Liver (tissue), 9 donors: ENCODE measurements around the gene CNTD1. TPM values are rescaled to one million over a fixed set of nuclear protein-coding genes. Genes with fewer than 3 reads are reported as not detected.
A peak's percentile ranks its signal among the peaks of the same experiment; 100 is the strongest.

Source experiments
- DNase-seq: peaks from one replicate; pipeline ENCODE4 v3.0.0-alpha.2; 2017; ENCODE audit warnings: low spot score
- H3K27ac ChIP-seq, 2 donors: one replicate each; pipeline ENCODE4 v1.7.0; 2013; ENCODE audit warnings: inconsistent platforms in 2 of 2, low read length in 2 of 2, control low read depth in 1 of 2, low read depth in 1 of 2, mild to moderate bottlenecking in 1 of 2
- H3K27me3 ChIP-seq, 4 donors: one replicate each; pipeline versions ENCODE4 v1.6.1 to v1.7.0; 2013; ENCODE audit warnings: low read length in 3 of 4, inconsistent platforms in 1 of 4, mild to moderate bottlenecking in 1 of 4, moderate library complexity in 1 of 4; ENCODE audit not compliant: control insufficient read depth in 4 of 4, insufficient read depth in 4 of 4
- H3K36me3 ChIP-seq, 4 donors: one replicate each; pipeline versions ENCODE4 v1.6.1 to v1.7.0; 2013; ENCODE audit warnings: low read length in 3 of 4, mild to moderate bottlenecking in 3 of 4, low read depth in 1 of 4, moderate library complexity in 1 of 4; ENCODE audit not compliant: control insufficient read depth in 4 of 4, insufficient read depth in 3 of 4
- H3K4me1 ChIP-seq, 4 donors: one replicate each; pipeline versions ENCODE4 v1.6.1 to v1.7.0; 2013; ENCODE audit warnings: low read length in 3 of 4, mild to moderate bottlenecking in 3 of 4, moderate library complexity in 1 of 4; ENCODE audit not compliant: control insufficient read depth in 4 of 4, insufficient read depth in 4 of 4
- H3K4me3 ChIP-seq, 3 donors: one replicate each; pipeline versions ENCODE4 v1.6.1 to v1.7.0; 2013; ENCODE audit warnings: low read length in 3 of 3, control low read depth in 1 of 3, low read depth in 1 of 3, mild to moderate bottlenecking in 1 of 3
- H3K9ac ChIP-seq, 2 donors: one replicate each; pipeline ENCODE4 v1.7.0; 2013; ENCODE audit warnings: low read length in 2 of 2, mild to moderate bottlenecking in 2 of 2, moderate library complexity in 2 of 2, control low read depth in 1 of 2, low read depth in 1 of 2
- H3K9me3 ChIP-seq, 4 donors: one replicate each; pipeline versions ENCODE4 v1.6.1 to v1.7.0; 2013; ENCODE audit warnings: low read length in 3 of 4; ENCODE audit not compliant: control insufficient read depth in 4 of 4
- ATF3 ChIP-seq: IDR thresholded peaks from 2 replicates; pipeline ENCODE4 v1.6.1; 2016; ENCODE audit warnings: antibody characterized with exemption
- CTCF ChIP-seq: fragments of 150-350 bp; IDR thresholded peaks from 2 replicates; pipeline ENCODE4 v1.5.1; 2017; ENCODE audit warnings: improper control_type of control experiment, low read depth, low read length; ENCODE audit not compliant: missing input control
- EGR1 ChIP-seq, 2 donors: IDR thresholded peaks; 2 replicates each; pipeline ENCODE4 v1.6.1; 2016 to 2018; ENCODE audit warnings: antibody characterized with exemption in 2 of 2, low read depth in 2 of 2
- FOXA2 ChIP-seq: IDR thresholded peaks from 2 replicates; pipeline ENCODE4 v1.6.1; 2016; ENCODE audit warnings: antibody characterized with exemption
- GABPA ChIP-seq, 2 donors: IDR thresholded peaks in 1 of 2; conservative IDR thresholded peaks in 1 of 2; 2 replicates each; pipeline ENCODE4 v1.6.1; 2016; ENCODE audit warnings: antibody characterized with exemption in 2 of 2, mild to moderate bottlenecking in 1 of 2, moderate library complexity in 1 of 2
- HNF4A ChIP-seq, 2 donors: conservative IDR thresholded peaks; 2 replicates each; pipeline ENCODE4 v1.6.1; 2016; ENCODE audit warnings: antibody characterized with exemption in 2 of 2, mild to moderate bottlenecking in 2 of 2
- JUND ChIP-seq, 2 donors: IDR thresholded peaks; 2 replicates each; pipeline ENCODE4 v1.6.1; 2016; ENCODE audit warnings: antibody characterized with exemption in 2 of 2
- MAX ChIP-seq: IDR thresholded peaks from 2 replicates; pipeline ENCODE4 v1.6.1; 2016; ENCODE audit warnings: antibody characterized with exemption
- NR2F2 ChIP-seq: IDR thresholded peaks from 2 replicates; pipeline ENCODE4 v1.6.1; 2016; ENCODE audit warnings: antibody characterized with exemption
- RAD21 ChIP-seq, 2 donors: IDR thresholded peaks; 2 replicates each; pipeline ENCODE4 v1.6.1; 2016; ENCODE audit warnings: antibody characterized with exemption in 2 of 2, mild to moderate bottlenecking in 2 of 2
- REST ChIP-seq: IDR thresholded peaks from 2 replicates; pipeline ENCODE4 v1.6.1; 2016; ENCODE audit warnings: antibody characterized with exemption, mild to moderate bottlenecking
- RXRA ChIP-seq, 2 donors: IDR thresholded peaks; 2 replicates each; pipeline ENCODE4 v1.6.1; 2017 to 2018; ENCODE audit warnings: antibody characterized with exemption in 2 of 2, mild to moderate bottlenecking in 1 of 2
- TAF1 ChIP-seq: conservative IDR thresholded peaks from 2 replicates; pipeline ENCODE4 v1.6.1; 2016; ENCODE audit warnings: antibody characterized with exemption, mild to moderate bottlenecking
- YY1 ChIP-seq: IDR thresholded peaks from 2 replicates; pipeline ENCODE4 v1.6.1; 2016; ENCODE audit warnings: antibody characterized with exemption, mild to moderate bottlenecking
- ZBTB33 ChIP-seq: IDR thresholded peaks from 2 replicates; pipeline ENCODE4 v1.6.1; 2016; ENCODE audit warnings: antibody characterized with exemption
- WGBS: extraction: QIAGEN DNeasy Blood & Tissue Kit; methylation state at CpG from one replicate; pipeline ENCODE4 v1.1.7; 2013; 5-methylcytosine and 5-hydroxymethylcytosine counted together
- polyA plus RNA-seq, 2 donors: library from polyadenylated mRNA; stranded (reverse) in 1 of 2; unstranded in 1 of 2; fragments of 200-250 nt in 1 of 2; fragments of >200 nt in 1 of 2; fragmentation: Nextera tagmentation in 1 of 2; extraction: Ambion mirVana in 1 of 2; gene quantifications; one replicate each; pipeline versions ENCODE4 v1.2.1 to v1.2.3, GENCODE V29; 2013 to 2015
- total RNA-seq, 2 donors: library from RNA; depleted of rRNA; stranded (reverse); fragments of >200 nt; gene quantifications; one replicate each; pipeline ENCODE4 v1.2.3, GENCODE V29; 2014
- donor health status: healthy.
- donor health status: healthy.
- donor health status: healthy.
- donor health status: healthy.
- donor health status: healthy.

The CNTD1 gene
- total and polyA plus RNA-seq, 4 donors: 0.28 to 0.93 (median 0.89) TPM; not detected in 1

GRCh38 chr17:42852351-42852750, 53.7 kb downstream of the CNTD1 start:
- no peaks in the 10 kb centered on the region for H3K9me3 ChIP-seq
- 89% methylated on average over 15 of the region's 15 CpGs for WGBS
- peaks cover 0 to 28% (median 25%) of the 10 kb centered on the region in 4 donors for H3K4me1 ChIP-seq

GRCh38 chr17:42853004-42853403, 54.3 kb downstream of the CNTD1 start:
- no peaks in the 10 kb centered on the region for H3K9me3 ChIP-seq
- H3K4me1 ChIP-seq: peaks cover 0 to 28% (median 25%) of the 10 kb centered on the region in 4 donors
- H3K27ac ChIP-seq: peak overlapping the region in 1 of 2 donors; percentile 15
- peak overlapping the region in 1 of 3 donors; percentile 1 for H3K4me3 ChIP-seq
- H3K27me3 ChIP-seq: no peaks in the 10 kb centered on the region
- H3K9ac ChIP-seq: no peak overlapping the region
- no peak for DNase-seq
- no peaks in the 10 kb centered on the region for H3K36me3 ChIP-seq
- 70% methylated on average over 4 of the region's 4 CpGs for WGBS
- TF ChIP-seq CTCF: no peak
- TF ChIP-seq RAD21 (IDR thresholded peaks at IDR 0.05): no peak
- no peak for TF ChIP-seq JUND (IDR thresholded peaks at IDR 0.05)
- no peak for TF ChIP-seq GABPA (IDR thresholded peaks at IDR 0.05 in 1 of 2, conservative IDR thresholded peaks at IDR 0.05 in 1 of 2)
- no peak for TF ChIP-seq NR2F2
- no peak for TF ChIP-seq TAF1
- TF ChIP-seq MAX: no peak
- no peak for TF ChIP-seq YY1
- TF ChIP-seq FOXA2: no peak
- no peak for TF ChIP-seq ATF3
- no peak for TF ChIP-seq EGR1 (IDR thresholded peaks at IDR 0.05; ENCODE audit: low read depth in 2 of 2)
- TF ChIP-seq ZBTB33: no peak
- no peak for TF ChIP-seq REST
- TF ChIP-seq RXRA (IDR thresholded peaks at IDR 0.05): no peak

More at GRCh38 chr17:42852351-42852750, 53.7 kb downstream of the CNTD1 start:
- TF ChIP-seq REST: no peak
- no peak for TF ChIP-seq NR2F2
- no peak for TF ChIP-seq HNF4A (conservative IDR thresholded peaks at IDR 0.05)
- TF ChIP-seq ATF3: no peak
- no peak for DNase-seq
- peak overlapping the region in 1 of 2 donors; percentile 15 for H3K27ac ChIP-seq
- H3K27me3 ChIP-seq: no peaks in the 10 kb centered on the region
- H3K4me3 ChIP-seq: no peak overlapping the region
- no peaks in the 10 kb centered on the region for H3K36me3 ChIP-seq
- H3K9ac ChIP-seq: no peak overlapping the region
